DMS153 (cell line): ENCODE measurements around the gene FCAMR.
"Not testable (repeated sequence)": the region's sequence is repeated elsewhere in the genome, so short reads cannot be mapped to it uniquely, and the experiment has no call there.

Source experiments
- DNase-seq: peaks from one replicate; lab custom pipeline; 2025; lab: John Stamatoyannopoulos, UW

The FCAMR gene

DNA sequence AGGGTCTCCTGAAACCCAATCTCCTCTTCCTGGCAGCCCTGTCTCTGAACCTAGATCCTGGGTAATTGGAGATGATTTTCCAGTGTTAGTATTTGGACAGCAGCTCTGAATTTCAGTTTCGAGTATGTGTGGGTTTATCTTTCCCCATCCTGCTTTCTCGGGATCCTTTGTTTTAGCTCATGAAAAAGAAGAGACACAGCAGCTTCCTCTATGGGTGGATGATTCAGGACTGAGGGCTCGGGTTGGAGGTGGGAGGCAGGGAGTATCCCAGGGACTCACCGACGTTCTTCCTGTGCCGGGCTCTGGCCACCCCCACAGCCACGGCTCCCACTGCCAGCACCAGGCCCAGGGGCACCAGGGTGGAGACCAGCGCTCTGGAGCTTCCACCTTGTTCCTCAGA, 38.1 kb downstream of the FCAMR start:
- no peak for DNase-seq

DNA sequence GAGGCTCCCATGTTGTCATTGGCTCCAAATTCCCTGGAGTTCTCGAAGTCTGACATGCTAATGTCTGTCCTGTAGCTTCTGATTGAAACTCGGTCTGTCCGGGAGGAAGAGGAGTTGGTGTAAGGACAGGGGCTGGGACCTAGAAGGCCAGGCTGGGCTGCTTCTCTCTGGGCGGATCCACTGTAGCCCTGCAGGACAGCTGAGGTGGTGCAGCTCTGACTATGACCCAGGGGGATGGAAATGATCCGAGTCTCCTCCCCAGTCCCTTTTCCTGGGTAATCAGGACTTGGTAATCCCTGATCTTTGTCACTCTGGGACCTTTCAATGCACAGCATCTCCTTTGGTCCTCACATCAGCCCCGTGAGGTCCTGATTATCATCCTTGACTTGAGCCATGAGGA, 38.6 kb downstream of the FCAMR start:
- DNase-seq = no peak

DNA sequence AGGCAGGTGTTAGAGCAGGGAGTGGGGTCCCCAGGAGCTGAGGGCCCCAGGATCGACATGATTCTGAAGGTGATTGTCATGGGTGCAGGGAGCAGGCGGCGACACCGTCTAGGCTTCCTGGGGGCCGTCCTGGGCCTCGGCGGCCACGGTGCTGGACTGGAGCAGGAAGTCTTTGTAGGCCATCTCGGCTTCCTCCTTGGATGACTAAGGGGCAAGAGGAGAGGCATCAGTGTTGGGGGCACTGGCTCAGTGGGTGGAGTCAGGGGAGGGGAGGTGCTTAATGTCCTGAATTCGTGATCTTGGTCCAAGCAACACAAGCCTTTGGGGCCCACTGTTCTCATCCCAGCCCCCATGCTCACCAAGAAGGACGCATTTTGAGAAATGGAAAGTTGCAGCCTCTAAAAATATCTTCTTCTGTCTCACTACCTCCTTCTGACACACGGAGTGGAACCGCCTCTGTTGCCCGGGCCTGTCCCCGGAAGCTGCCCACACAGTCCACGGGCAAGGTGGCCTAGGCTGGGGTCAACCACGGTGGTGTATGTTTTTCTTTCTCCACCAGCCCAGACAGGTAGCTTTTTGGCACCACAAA, 40.0 kb downstream of the FCAMR start:
- DNase-seq = no peak

DNA sequence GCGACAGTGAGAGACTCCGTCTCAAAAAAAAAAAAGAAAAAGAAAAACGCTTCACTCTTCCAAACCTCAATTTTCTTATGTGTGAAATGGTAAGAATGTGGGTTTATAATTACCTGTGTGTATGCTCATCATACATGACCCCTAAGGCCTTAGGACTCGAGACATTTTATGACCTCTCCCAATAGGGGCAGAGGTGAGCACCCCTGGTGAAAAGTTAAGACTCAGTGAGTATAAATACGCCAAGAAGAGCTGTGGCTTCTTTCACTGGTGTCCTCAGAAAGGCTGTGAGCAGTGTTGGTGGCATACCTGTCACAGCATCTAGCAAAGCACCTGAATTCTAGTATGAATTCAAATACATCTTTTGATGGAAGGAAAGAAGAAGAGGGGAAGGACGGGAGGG, 40.7 kb downstream of the FCAMR start:
- no peak for DNase-seq

DNA sequence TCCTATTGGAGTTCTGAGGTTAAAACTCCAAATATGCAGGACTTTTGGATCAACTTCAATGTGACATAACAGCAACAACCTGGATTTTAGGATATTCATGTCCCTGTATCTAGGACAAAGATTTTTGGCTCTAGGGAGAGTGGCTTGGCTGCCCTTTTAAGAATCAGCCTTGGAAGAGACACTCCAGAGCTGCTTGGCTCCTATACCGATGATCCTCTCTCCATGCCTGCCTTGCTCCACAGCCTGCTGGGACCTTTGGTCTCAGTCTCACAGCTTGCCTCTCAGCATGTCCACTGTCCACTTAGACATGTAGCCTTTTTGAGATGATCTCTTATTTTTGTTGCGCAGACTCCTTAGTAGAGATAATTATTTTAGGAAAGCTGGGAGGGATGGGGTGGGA, 44.0 kb downstream of the FCAMR start:
- no peak for DNase-seq

DNA sequence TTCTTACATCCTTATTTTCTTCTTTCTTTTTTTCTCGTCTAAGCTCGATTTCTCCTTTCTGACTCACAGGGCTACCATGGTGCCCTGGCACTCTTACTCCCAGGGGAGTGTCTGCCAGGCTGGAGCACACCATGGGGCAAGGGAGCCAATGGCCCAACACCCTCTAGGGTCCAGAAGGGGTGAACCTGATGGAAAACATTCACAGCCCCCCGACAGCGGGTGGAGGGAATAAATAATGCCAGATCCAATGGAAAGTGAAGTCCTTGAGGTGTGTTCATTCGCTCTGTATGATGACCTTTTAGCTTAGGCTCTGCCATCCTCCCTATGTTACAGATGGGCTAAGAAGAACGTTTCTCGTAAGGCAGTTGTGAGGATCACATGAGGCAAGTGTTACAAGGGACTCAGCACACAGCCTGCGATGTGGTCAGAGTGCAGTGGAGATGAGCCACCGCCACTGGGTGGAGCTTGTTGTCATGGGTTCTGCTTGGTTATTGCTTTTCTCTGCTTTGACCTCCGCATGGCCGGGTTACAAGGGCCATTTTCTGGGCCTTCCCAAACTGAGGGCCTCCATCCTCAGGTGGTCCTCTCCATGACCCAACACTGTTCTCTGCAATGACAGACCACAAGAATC, 45.0 kb downstream of the FCAMR start:
- no peak for DNase-seq

DNA sequence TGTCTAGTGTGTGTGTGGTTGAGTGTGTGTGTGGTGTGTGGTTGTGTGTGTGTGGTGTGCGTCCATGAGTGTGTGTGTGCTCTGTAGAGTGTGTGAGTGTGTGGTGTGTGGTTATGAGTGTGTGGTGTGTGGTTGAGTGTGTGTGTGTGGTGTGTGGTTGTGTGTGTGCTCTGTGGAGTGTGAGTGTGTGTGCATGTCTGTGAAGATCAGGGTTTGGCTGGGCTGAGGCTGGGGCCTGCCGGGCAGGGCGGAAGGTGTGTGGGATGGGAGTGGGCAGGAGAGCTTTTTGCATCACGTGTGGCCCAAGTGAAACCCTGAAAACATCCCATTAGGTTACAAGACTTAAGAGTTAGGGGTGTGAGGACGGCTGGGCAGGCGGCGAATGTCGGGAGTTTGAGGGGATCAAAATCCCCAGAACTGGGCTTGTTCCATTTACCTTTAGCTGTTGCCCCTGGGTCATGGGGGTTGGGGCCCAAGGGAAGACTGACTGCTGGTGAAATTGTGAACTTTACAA, 45.6 kb downstream of the FCAMR start:
- no peak for DNase-seq

DNA sequence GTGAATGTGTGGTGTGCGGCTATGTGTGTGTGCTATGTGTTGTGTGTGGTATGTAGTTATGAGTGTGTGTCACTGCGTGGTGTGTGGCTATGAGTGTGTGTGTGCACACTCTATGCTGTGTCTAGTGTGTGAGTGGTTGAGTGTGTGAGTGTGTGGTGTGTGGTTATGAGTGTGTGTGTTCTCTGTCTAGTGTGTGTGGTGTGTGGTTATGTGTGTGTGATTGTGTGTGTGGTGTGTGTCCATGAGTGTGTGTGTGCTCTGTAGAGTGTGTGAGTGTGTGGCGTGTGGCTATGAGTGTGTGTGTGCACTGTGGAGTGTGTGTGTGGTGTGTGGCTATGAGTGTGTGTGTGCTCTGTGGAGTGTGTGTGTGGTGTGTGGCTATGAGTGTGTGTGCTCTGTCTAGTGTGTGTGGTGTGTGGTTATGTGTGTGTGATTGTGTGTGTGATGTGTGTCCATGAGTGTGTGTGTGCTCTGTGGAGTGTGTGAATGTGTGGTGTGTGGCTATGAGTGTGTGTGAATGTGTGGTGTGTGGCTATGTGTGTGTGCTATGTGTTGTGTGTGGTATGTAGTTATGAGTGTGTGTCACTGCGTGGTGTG, 46.2 kb downstream of the FCAMR start:
- not testable (repeated sequence) for DNase-seq

DNA sequence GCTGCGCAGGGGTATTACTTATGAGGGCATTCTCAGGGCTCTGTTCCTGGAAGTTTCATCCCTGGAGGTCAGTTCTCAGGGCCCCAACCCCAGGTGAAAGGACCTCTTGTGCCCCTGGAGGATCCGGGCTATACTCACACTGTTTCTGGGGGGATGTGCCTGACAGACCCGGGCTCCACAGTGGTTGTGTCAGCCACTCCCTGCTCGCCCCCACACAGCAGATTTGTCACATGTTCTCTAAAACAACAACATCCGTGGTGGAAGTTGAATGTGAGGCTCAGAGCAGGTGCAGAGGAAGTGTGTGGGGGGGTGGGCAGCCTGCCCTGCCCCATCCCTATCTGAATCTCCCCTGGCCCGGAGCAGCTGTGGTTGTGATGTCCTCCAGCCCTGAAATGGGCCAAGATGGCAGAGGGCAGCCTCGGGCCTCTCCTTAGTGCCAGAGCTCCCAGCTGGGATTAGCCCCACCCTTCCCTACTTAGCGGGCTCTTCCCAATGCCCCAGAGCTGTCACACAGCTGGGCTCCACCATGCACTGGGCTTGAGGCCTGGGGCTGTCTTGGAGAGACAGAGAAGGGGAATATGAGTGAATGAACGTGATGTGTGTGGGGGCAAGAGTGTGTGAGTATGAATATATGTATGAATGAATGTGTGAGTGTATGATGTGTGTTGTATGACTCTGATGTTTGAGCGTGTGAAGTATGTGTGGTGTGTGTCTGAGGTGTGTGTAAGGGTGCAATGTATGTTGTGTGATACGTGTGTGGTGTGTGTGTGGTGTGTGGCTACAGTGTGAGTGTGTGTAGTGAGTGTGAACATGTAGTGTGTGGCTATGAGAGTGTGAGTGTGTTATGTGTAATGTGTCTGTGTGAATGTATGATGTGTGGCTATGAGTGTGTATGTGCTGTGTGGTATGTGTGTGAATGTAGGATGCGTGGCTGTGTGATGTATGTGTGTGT, 47.0 kb downstream of the FCAMR start:
- no peak for DNase-seq

DNA sequence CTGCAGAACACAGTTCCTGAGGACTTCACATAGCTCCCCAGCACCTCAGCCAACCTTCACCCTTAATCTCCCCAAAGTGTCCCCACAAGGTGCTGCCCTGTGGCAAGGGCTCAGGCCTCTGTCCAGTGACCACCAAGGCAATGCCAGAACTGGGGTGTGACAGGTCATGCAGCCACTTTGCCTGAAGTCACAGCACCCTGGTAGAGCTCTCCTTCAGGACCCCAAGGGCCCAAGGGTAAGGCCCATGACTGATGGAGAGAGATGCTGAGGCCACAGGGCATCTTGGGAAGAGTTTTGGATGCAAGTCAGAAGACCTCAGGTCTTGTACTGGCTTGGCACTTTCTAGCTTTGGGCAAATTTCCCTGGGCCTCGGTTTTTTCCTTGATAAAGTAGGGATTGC, 47.7 kb downstream of the FCAMR start:
- no peak for DNase-seq

DNA sequence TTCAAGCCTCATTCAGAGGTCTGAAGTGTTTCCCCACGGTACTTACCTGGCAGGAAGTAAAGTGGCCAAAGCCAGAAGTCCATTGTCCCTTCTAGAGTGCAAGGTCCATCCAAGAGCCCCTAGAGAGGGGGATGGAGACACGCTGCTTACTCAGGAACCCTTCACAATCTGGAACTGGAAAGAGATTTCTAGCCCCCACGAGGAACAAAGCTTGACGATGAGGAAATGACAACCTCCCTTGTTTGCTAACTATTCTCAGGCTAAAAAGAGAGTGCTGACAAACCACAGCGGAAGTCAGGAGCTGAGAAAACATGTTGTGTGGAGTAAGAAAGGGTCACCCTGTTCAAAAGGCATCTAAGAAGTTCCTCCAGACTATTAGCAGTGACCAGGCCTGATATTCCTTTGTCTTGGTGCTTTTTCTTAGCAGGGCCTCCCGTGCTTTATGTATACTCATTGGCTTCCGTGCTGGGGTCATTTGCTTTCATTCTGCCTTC, 48.4 kb downstream of the FCAMR start, which contains the start of gene FCMR:
Gene FCMR (minus strand): TSS at position 170 of the 494 bp plus-strand sequence. CDS start 87 bp downstream, at position 83.
- peak; percentile 73 for DNase-seq

DNA sequence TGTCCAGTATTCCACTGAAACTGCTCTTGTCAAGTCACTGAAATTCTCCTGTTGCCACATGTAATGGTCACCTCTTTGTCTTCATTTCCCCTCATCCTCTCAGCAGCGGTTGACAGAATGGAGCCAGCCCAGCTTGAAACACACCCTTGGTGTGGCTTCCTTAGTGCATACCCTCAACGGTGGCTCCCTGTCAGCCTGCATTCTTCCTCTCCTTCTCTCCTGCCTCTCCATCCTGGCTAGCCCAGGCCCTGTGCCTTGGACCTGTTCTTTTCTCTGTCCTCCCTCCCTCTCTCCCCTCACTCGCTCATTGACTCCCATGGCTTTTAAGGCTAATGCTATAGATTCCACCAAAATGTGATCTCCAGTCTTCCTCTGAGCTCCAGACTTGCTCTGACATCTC, 52.2 kb downstream of the FCAMR start:
- no peak for DNase-seq

DNA sequence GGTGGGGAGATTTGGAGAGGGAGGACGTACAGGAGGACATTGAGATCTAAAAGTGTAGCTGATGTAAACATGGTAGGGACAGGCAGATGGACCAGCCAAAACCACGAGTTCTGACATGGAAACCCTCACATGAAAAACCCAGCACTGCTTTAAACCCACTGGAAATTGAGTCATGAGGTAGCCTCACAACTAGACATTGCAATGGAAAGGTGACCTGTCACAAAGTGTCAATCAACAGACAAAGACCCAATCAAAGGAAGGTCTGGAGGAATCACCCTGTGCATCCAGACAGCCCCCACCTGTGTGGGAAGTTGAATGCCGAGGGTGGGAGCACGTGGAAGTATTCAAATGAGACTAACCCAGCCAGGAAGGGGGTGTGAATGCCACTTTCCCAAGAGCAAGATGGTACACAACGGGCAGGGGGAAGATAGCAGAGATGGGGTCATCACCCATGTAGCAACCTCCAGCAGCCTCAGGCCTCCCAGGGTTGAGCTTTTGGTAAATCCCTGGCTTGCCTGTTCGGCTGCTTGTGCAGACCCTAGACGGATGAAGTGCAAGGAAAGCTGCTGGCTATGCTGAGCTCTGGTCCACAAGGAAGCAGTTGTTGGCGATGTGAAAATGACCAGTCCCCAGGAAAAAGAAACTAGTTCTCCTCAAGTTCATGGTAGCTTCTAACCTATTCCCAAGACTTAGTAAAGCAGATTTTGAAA, 54.1 kb downstream of the FCAMR start:
- no peak for DNase-seq

DNA sequence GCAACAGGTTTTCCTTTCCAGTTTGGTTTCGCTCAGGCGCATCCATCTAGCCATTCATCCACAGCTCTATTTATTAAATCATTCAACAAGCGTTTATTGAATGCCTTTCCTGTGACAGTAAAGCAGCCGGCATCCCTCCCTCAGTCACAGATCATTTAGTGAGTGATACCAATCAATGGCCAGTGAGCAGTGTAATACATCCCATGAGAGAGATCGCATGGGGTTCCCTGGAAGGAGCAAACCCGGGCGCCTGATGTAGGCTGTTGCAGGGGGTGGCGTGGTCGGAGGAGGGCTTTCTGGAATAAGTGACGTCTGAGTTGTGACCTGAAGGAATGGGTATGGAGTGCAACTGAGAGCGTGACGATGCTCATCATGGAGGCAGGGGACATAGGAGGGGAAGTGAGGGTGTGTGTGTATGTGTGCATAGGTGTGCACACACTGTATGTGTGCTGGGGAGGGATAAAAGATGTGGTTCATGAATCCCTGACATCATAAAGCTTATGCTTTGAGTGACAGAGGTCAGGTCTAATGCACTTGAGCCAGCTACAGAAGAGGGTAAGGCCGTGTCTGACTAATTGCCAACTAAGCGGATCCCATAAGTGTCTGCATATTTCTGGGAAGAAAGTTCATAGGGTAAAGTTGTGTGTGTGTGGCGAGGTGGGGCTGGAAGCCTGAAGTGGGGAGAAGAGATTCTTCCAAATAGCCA, 55.1 kb downstream of the FCAMR start:
- no peak for DNase-seq

DNA sequence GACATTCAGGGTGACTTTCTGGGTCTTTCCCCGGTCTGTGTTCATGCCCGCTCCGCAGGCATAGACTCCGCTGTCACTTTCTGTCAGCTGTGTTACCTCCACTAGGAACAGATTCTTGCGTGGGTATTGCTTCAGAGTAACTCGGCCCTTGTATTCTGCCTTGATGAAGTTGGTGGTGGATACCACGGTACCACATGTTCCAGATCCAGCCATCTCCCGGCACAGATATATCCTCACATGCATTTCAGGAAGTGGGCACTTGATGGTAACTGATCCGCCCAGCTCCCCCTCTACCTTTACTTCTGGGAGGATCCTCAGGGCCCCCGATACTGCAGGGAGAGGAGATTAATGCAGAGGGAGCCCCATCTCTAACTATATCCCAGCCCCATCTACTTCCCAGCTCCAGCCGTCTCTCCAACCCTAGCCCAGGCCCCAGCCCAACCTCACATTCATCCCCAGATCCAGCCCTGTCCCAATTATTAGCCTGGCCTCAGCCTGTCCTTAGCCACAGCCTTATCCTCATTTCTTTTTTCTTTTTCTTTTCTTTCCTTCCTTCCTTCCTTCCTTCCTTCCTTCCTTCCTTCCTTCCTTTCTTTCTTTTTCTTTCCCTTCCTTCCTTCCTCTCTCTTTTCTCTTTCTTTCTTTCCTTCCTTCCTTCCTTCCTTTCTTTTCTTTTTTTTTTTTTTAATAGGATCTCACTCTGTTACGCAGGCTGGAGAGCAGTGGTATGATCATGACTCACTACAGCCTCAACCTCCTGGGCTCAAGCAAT, 56.3 kb downstream of the FCAMR start:
- no peak for DNase-seq

DNA sequence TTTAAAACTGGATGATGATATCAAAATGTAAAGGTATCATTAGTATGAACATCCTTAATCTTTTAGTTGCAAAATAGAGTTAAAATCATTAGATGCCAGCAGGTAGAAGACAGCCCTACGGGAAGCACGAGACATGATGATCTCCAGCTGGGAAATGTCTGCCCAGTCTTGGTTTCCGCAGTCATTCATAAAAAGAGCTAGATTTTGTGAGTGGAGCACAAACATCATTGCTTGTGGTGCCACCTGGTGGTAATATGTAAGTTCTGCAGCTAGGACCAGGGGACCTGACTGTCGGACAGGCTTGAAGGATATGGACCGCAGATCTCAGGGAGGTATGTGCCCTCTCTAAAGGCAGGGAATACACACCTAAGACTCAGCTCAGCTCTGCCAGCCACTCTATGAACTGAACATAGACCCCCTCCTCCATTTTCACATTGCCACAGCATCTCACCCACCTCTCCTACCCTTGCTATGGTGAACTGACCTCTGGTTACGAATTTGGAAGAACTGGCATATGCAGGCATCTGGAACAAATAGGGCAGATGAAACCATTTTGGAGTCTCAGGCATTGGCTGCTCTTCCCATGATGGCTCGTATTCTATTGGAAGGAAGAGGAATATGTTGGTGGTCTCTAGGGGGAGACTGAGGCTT, 57.7 kb downstream of the FCAMR start:
- DNase-seq = peak; percentile 81

DNA sequence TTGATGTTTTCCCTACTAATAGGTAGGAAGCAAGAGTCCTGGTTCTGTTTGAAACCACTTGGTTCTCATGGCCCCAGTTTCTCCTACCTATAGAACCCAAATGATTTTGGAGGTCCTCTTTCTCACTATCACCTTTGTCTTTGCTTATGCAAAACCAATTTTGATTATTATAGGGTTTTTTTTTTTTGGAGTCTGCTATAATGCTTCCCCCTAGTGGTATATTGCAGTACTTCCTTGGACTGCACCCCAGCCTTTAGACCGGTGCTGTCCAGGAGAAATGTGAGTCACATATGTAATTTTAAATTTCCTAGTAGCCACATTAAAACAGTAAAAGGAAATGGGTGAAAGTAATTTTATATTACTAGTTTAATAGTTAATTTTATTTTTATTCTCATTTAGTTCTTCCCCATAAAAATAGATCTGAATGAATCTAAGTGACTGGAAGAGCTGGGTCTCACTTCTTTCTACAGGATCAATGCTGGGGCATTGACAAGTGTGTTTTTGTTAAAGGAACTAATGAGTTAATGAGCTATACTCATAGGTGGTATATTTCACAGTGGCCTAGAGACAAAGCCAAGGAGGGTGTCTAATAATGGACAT, 59.1 kb downstream of the FCAMR start:
- peak; percentile 49 for DNase-seq

DNA sequence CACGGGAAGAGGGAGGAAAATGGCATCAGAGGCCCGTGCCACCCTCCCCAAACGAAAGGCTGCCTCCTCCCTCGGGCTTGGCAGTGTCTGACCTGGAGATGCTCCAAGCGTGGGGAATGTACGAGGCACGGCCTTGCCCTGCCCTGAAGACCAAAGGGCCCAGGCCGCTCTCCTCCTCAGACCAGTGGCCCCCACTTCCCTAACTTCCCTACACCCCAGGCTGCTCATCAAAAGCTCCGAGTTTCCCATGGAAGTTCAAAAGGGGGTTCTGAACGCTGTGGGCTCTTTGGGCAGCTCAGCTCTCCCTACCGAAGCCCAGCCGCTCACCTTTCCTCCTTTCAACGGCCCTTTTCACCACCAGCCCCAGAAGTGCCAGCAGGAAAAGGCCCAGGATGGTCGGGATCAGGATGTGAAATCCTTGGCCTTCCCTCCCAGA, 60.4 kb downstream of the FCAMR start:
- DNase-seq = no peak
